ENCODE results near the gene PDSS1.
A peak's percentile ranks its signal among the peaks of the same experiment; 100 is the strongest.
"Not testable (repeated sequence)": the region's sequence is repeated elsewhere in the genome, so short reads cannot be mapped to it uniquely, and the experiment has no call there.

Gene PDSS1

GRCh38 chr10:26743841-26744240 lies 46.3 kb downstream of the PDSS1 start:
- DNase-seq (no peak), ATAC-seq (no peak)
- H3K4me3 Mint-ChIP-seq, result no peak overlapping the region
- H3K4me1 Mint-ChIP-seq, result peaks cover 5% of the 10 kb centered on the region
- no peaks in the 10 kb centered on the region for H3K27me3 Mint-ChIP-seq
- no peaks in the 10 kb centered on the region for H3K9me3 Mint-ChIP-seq
- peak overlapping the region in 1 of 2 donors; percentile 3 for H3K27ac Mint-ChIP-seq

GRCh38 chr10:26746061-26746460 lies 48.6 kb downstream of the PDSS1 start:
- ATAC-seq (no peak), DNase-seq (no peak)
- Mint-ChIP-seq H3K4me3 (no peak overlapping the region), H3K27me3 (no peaks in the 10 kb centered on the region), H3K9me3 (no peaks in the 10 kb centered on the region), H3K4me1 (no peaks in the 10 kb centered on the region), H3K27ac (no peak overlapping the region)

GRCh38 chr10:26755443-26755903 lies 58.0 kb downstream of the PDSS1 start:
- Mint-ChIP-seq H3K9me3 (no peaks in the 10 kb centered on the region), H3K27me3 (no peaks in the 10 kb centered on the region), H3K4me3 (no peak overlapping the region), H3K27ac (peak overlapping the region in 1 of 2 donors; percentile 76), H3K4me1 (peaks cover 6% of the 10 kb centered on the region)
- no peak for DNase-seq
- no peak for ATAC-seq

GRCh38 chr10:26759008-26759407 lies 61.5 kb downstream of the PDSS1 start:
- Mint-ChIP-seq H3K9me3 (no peaks in the 10 kb centered on the region), H3K27ac (peak overlapping the region in 1 of 2 donors; percentile 83), H3K4me1 (peaks cover 6% of the 10 kb centered on the region), H3K4me3 (no peak overlapping the region), H3K27me3 (no peaks in the 10 kb centered on the region)
- no peak for DNase-seq
- ATAC-seq, result no peak

GRCh38 chr10:26765549-26765948 lies 68.0 kb downstream of the PDSS1 start:
- H3K9me3 Mint-ChIP-seq, result no peaks in the 10 kb centered on the region
- H3K27me3 Mint-ChIP-seq, result no peaks in the 10 kb centered on the region
- no peaks in the 10 kb centered on the region for H3K4me1 Mint-ChIP-seq
- no peak overlapping the region for H3K4me3 Mint-ChIP-seq
- DNase-seq (no peak), ATAC-seq (no peak)
- H3K27ac Mint-ChIP-seq, result no peak overlapping the region

- DNase-seq, result no peak
- ATAC-seq, result no peak
- H3K4me1 Mint-ChIP-seq, result peaks cover 15% of the 10 kb centered on the region
- H3K27me3 Mint-ChIP-seq, result no peaks in the 10 kb centered on the region
- H3K9me3 Mint-ChIP-seq, result no peaks in the 10 kb centered on the region
- H3K27ac Mint-ChIP-seq, result no peak overlapping the region
- no peak overlapping the region for H3K4me3 Mint-ChIP-seq
These were observed 72.6 kb downstream of the PDSS1 start for GRCh38 chr10:26770069-26770468.

GRCh38 chr10:26773633-26774032 lies 76.1 kb downstream of the PDSS1 start:
- ATAC-seq, result no peak
- H3K4me3 Mint-ChIP-seq, result no peak overlapping the region
- H3K4me1 Mint-ChIP-seq, result peaks cover 42% of the 10 kb centered on the region
- no peaks in the 10 kb centered on the region for H3K9me3 Mint-ChIP-seq
- DNase-seq, result no peak
- no peaks in the 10 kb centered on the region for H3K27me3 Mint-ChIP-seq
- no peak overlapping the region for H3K27ac Mint-ChIP-seq

- no peak for ATAC-seq
- Mint-ChIP-seq H3K4me3 (no peak overlapping the region), H3K27ac (no peak overlapping the region), H3K27me3 (no peaks in the 10 kb centered on the region), H3K9me3 (no peaks in the 10 kb centered on the region), H3K4me1 (peaks cover 63% of the 10 kb centered on the region)
- no peak for DNase-seq
These were observed 78.8 kb downstream of the PDSS1 start for GRCh38 chr10:26776258-26776657.

- Mint-ChIP-seq H3K27me3 (no peaks in the 10 kb centered on the region), H3K9me3 (no peaks in the 10 kb centered on the region), H3K4me3 (no peak overlapping the region), H3K27ac (peak overlapping the region in 1 of 2 donors; percentile 28), H3K4me1 (peaks cover 78% of the 10 kb centered on the region)
- ATAC-seq (no peak), DNase-seq (no peak)
These were observed 80.2 kb downstream of the PDSS1 start for GRCh38 chr10:26777686-26778085.

- DNase-seq, result no peak
- Mint-ChIP-seq H3K27ac (no peak overlapping the region), H3K4me3 (no peak overlapping the region)
These were observed 81.8 kb downstream of the PDSS1 start for GRCh38 chr10:26779176-26779860.

GRCh38 chr10:26780106-26780792 lies 82.7 kb downstream of the PDSS1 start:
- Mint-ChIP-seq H3K4me3 (no peak overlapping the region), H3K9me3 (no peaks in the 10 kb centered on the region)
- no peak for ATAC-seq

More at GRCh38 chr10:26779176-26779860, 81.8 kb downstream of the PDSS1 start:
- ATAC-seq, result no peak
- Mint-ChIP-seq H3K27me3 (no peaks in the 10 kb centered on the region), H3K4me1 (peaks cover 82% of the 10 kb centered on the region), H3K9me3 (no peaks in the 10 kb centered on the region)

GRCh38 chr10:26780793-26781601 lies 83.5 kb downstream of the PDSS1 start:
- H3K9me3 Mint-ChIP-seq, result no peaks in the 10 kb centered on the region
- peak in 1 of 2 donors; percentile 32 for DNase-seq
- H3K4me1 Mint-ChIP-seq, result peaks cover 70% of the 10 kb centered on the region
- peak overlapping the region; percentile 13 to 89 for H3K27ac Mint-ChIP-seq
- peak overlapping the region; percentile 48 to 50 for H3K4me3 Mint-ChIP-seq
- H3K27me3 Mint-ChIP-seq, result no peaks in the 10 kb centered on the region
- ATAC-seq, result peak; percentile 85

More at GRCh38 chr10:26780106-26780792, 82.7 kb downstream of the PDSS1 start:
- no peaks in the 10 kb centered on the region for H3K27me3 Mint-ChIP-seq
- peaks cover 77% of the 10 kb centered on the region for H3K4me1 Mint-ChIP-seq
- DNase-seq, result no peak
- H3K27ac Mint-ChIP-seq, result no peak overlapping the region

- H3K9me3 Mint-ChIP-seq, result no peaks in the 10 kb centered on the region
- no peaks in the 10 kb centered on the region for H3K27me3 Mint-ChIP-seq
- peak in 1 of 2 donors; percentile 27 for DNase-seq
- peak overlapping the region; percentile 13 to 89 for H3K27ac Mint-ChIP-seq
- peaks cover 72% of the 10 kb centered on the region for H3K4me1 Mint-ChIP-seq
- peak overlapping the region; percentile 48 to 50 for H3K4me3 Mint-ChIP-seq
- peak; percentile 75 for ATAC-seq
These were observed 84.3 kb downstream of the PDSS1 start for GRCh38 chr10:26781797-26782196.

GRCh38 chr10:26787362-26787761 lies 89.9 kb downstream of the PDSS1 start:
- peaks cover 50% of the 10 kb centered on the region for H3K4me1 Mint-ChIP-seq
- DNase-seq (no peak), ATAC-seq (no peak)
- H3K27me3 Mint-ChIP-seq, result no peaks in the 10 kb centered on the region
- no peaks in the 10 kb centered on the region for H3K9me3 Mint-ChIP-seq
- no peak overlapping the region for H3K4me3 Mint-ChIP-seq
- H3K27ac Mint-ChIP-seq, result no peak overlapping the region

- not testable (repeated sequence) for ATAC-seq, H3K27me3 Mint-ChIP-seq, H3K4me3 Mint-ChIP-seq, H3K27ac Mint-ChIP-seq, H3K9me3 Mint-ChIP-seq, DNase-seq
- H3K4me1 Mint-ChIP-seq, result peaks cover 42% of the 10 kb centered on the region
These were observed 92.3 kb downstream of the PDSS1 start for GRCh38 chr10:26789779-26790178.
